Natural killer cell (primary cell): ENCODE data around the gene CD48. TPM values are rescaled to one million over a fixed set of nuclear protein-coding genes. Genes with fewer than 3 reads are reported as not detected.

Experiments
- ATAC-seq, 3 donors: fragments of 150-1000 bp in 2 of 3; fragments of 200-7000 bp in 1 of 3; cut with Tn5 transposase; 1 replicate in 1 of 3; 2 replicates in 2 of 3; pipeline ENCODE4 v1.10.0; 2021; ENCODE audit warnings: mild to moderate bottlenecking in 2 of 3, moderate library complexity in 2 of 3
- DNase-seq, 2 donors: peaks; one replicate each; pipeline versions ENCODE4 v3.0.0 to v3.0.0-alpha.2; 2013 to 2021; ENCODE audit warnings: mixed read lengths in 1 of 2
- H3K27ac ChIP-seq: one replicate; pipeline ENCODE4 v1.5.1; 2013; ENCODE audit warnings: mild to moderate bottlenecking, low read length
- H3K27me3 ChIP-seq: one replicate; pipeline ENCODE4 v1.6.1; 2013; ENCODE audit warnings: low read length; ENCODE audit not compliant: control insufficient read depth, insufficient read depth
- H3K36me3 ChIP-seq: one replicate; pipeline ENCODE4 v1.6.1; 2013; ENCODE audit warnings: low read length; ENCODE audit not compliant: control insufficient read depth, insufficient read depth
- H3K4me1 ChIP-seq: one replicate; pipeline ENCODE4 v1.6.1; 2013; ENCODE audit warnings: low read length; ENCODE audit not compliant: control insufficient read depth, insufficient read depth
- H3K4me3 ChIP-seq: one replicate; pipeline ENCODE4 v1.5.1; 2013; ENCODE audit warnings: low read length
- H3K9me3 ChIP-seq: one replicate; pipeline ENCODE4 v1.6.1; 2013; ENCODE audit warnings: low read length; ENCODE audit not compliant: control insufficient read depth, insufficient read depth
- H3K27ac Mint-ChIP-seq, 2 donors: one replicate each; pipeline ENCODE4 v1.8.0; 2022; ENCODE audit warnings: mild to moderate bottlenecking in 2 of 2, mixed read lengths in 2 of 2, moderate library complexity in 1 of 2
- H3K27me3 Mint-ChIP-seq, 2 donors: one replicate each; pipeline ENCODE4 v1.8.0; 2022; ENCODE audit warnings: low read depth in 2 of 2, mixed read lengths in 2 of 2
- H3K36me3 Mint-ChIP-seq: one replicate; pipeline ENCODE4 v1.8.0; 2022; ENCODE audit warnings: mixed read lengths
- H3K4me1 Mint-ChIP-seq, 2 donors: one replicate each; pipeline ENCODE4 v1.8.0; 2022; ENCODE audit warnings: mixed read lengths in 2 of 2
- H3K4me3 Mint-ChIP-seq: one replicate; pipeline ENCODE4 v1.8.0; 2022; ENCODE audit warnings: mild to moderate bottlenecking, moderate library complexity, mixed read lengths
- H3K9me3 Mint-ChIP-seq, 2 donors: one replicate each; pipeline ENCODE4 v1.8.0; 2022; ENCODE audit warnings: mixed read lengths in 2 of 2
- WGBS: methylation state at CpG from one replicate; pipeline ENCODE4 v1.1.7; 2013; ENCODE audit warnings: missing lambda C conversion rate; ENCODE audit not compliant: insufficient coverage; 5-methylcytosine and 5-hydroxymethylcytosine counted together
- intact Hi-C: fragments of 100-400 bp; cut with micrococcal nuclease; formaldehyde crosslinking; loops from one replicate; pipeline ENCODE4 v1.14.2; 2022
- total RNA-seq, 4 donors: library from RNA; stranded (reverse); fragments of 120-200 nt in 1 of 4; gene quantifications; one replicate each; pipeline versions ENCODE4 v1.2.3 to v1.2.4, GENCODE V29; 2013 to 2022
- TF ChIP-seq, protein P1 (sequence below): fragments of 200-600 bp; IDR thresholded peaks from one replicate; pipeline ENCODE4 v1.8.0; 2022; ENCODE audit warnings: antibody characterized with exemption

The CD48 gene
- total RNA-seq, 3 donors from 2014 or later (not counting 1 experiment from before 2014, with no cell fraction given): 213 to 249 (median 223) TPM

DNA sequence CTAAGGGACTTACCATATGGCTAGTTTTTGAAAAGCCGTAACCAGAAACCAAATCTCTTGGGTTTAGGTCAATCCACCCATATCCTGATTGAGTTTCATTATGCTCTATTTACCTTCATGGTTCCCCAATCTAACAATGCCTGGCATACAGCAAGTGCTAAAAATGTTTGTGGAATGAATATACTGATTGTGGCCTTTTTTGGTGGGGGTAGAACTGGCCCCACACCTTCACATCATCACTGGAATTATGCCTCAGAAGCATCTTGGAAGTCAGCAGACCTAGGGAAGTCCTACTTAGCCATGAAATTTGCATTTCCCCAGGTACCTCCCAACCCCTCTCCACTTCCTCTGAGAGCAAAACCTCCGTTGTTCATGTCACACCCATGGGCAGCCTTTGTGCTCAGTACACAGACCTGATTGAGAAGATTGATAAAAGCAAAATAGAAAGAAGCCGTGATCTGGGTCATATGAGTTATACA lies 47.0 kb downstream of the CD48 start:
- no peaks in the 10 kb centered on the region for H3K36me3 Mint-ChIP-seq
- no peaks in the 10 kb centered on the region for H3K27me3 Mint-ChIP-seq
- no peaks in the 10 kb centered on the region for H3K9me3 Mint-ChIP-seq
- peaks cover 30% of the 10 kb centered on the region for H3K4me1 ChIP-seq
- TF ChIP-seq, protein P1, sequence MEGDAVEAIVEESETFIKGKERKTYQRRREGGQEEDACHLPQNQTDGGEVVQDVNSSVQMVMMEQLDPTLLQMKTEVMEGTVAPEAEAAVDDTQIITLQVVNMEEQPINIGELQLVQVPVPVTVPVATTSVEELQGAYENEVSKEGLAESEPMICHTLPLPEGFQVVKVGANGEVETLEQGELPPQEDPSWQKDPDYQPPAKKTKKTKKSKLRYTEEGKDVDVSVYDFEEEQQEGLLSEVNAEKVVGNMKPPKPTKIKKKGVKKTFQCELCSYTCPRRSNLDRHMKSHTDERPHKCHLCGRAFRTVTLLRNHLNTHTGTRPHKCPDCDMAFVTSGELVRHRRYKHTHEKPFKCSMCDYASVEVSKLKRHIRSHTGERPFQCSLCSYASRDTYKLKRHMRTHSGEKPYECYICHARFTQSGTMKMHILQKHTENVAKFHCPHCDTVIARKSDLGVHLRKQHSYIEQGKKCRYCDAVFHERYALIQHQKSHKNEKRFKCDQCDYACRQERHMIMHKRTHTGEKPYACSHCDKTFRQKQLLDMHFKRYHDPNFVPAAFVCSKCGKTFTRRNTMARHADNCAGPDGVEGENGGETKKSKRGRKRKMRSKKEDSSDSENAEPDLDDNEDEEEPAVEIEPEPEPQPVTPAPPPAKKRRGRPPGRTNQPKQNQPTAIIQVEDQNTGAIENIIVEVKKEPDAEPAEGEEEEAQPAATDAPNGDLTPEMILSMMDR: no peak
- peaks cover 34 to 49% of the 10 kb centered on the region in 2 donors for H3K4me1 Mint-ChIP-seq
- intact Hi-C loops: no loop called here
- peak overlapping the region; percentile 51 for H3K4me3 Mint-ChIP-seq
- H3K4me3 ChIP-seq: no peak overlapping the region
- 67% methylated on average over 1 of the region's 3 CpGs for WGBS
- H3K36me3 ChIP-seq: no peaks in the 10 kb centered on the region
- peak in 1 of 2 donors; percentile 72 for DNase-seq
- peak; percentile 57 to 75 (median 69) for ATAC-seq
- peak overlapping the region; percentile 41 for H3K27ac ChIP-seq
- H3K9me3 ChIP-seq: no peaks in the 10 kb centered on the region
- H3K27me3 ChIP-seq: no peaks in the 10 kb centered on the region
- peak overlapping the region; percentile 17 to 46 for H3K27ac Mint-ChIP-seq

DNA sequence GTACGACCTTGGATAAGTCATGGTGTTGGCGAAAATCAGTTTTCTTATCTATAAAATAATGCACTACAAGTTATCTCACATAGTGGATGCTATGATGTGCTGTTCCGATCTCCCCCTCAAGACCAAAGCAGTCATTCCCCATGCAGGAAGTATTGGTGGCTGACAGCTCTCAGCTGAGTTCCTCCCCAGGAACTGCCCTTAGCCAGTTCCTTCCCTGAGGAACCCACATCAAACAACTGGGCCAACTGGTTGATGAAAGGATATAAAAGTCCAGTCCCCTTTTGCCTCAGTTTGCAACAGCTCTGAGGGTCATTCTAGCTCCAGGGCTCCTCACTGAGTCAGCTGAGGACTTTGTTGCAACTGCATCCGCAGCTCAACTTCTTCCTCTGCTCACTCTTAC lies 48.7 kb downstream of the CD48 start:
- intact Hi-C loops: no loop called here
- DNase-seq: peak in 1 of 2 donors; percentile 53
- no peak overlapping the region for H3K27ac Mint-ChIP-seq
- H3K9me3 Mint-ChIP-seq: no peaks in the 10 kb centered on the region
- peaks cover 34 to 49% of the 10 kb centered on the region in 2 donors for H3K4me1 Mint-ChIP-seq
- no peak overlapping the region for H3K4me3 Mint-ChIP-seq
- Histone ChIP-seq H3K27me3 (no peaks in the 10 kb centered on the region), H3K36me3 (no peaks in the 10 kb centered on the region), H3K9me3 (no peaks in the 10 kb centered on the region), H3K4me1 (peaks cover 30% of the 10 kb centered on the region), H3K27ac (no peak overlapping the region), H3K4me3 (no peak overlapping the region)
- H3K36me3 Mint-ChIP-seq: no peaks in the 10 kb centered on the region
- 55% methylated on average over 3 of the region's 4 CpGs for WGBS
- peaks cover 0 to 3% of the 10 kb centered on the region in 2 donors for H3K27me3 Mint-ChIP-seq
- TF ChIP-seq, protein P1: no peak
- peak in 1 of 3 donors; percentile 29 for ATAC-seq

DNA sequence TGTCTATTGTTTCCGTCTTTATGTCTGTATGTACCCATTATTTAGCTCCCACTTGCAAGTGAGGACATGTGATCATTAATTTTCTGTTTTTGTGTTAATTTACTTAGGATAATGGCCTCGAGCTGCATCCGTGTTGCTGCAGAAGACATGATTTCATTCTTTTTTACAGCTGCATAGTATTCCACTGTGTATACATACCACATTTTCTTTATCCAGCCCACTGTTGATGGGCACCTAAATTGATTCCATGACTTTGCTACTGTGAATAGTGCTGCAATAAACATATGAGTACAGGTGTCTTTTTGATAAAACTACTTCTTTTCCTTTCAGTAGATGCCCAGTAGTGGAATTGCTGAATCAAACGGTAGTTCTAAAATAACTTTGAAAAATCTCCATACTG lies 52.1 kb downstream of the CD48 start:
- Mint-ChIP-seq H3K9me3 (no peaks in the 10 kb centered on the region), H3K27me3 (peaks cover under 1 to 3% of the 10 kb centered on the region in 2 donors), H3K4me3 (no peak overlapping the region), H3K27ac (no peak overlapping the region), H3K36me3 (no peaks in the 10 kb centered on the region), H3K4me1 (peaks cover 15 to 25% of the 10 kb centered on the region in 2 donors)
- Histone ChIP-seq H3K27me3 (no peaks in the 10 kb centered on the region), H3K4me1 (peaks cover 13% of the 10 kb centered on the region), H3K9me3 (no peaks in the 10 kb centered on the region), H3K36me3 (no peaks in the 10 kb centered on the region), H3K27ac (no peak overlapping the region), H3K4me3 (no peak overlapping the region)
- no peak for DNase-seq
- WGBS: 86% methylated on average over 4 of the region's 4 CpGs
- intact Hi-C loops: no loop called here
- ATAC-seq: no peak
- TF ChIP-seq, protein P1: no peak

DNA sequence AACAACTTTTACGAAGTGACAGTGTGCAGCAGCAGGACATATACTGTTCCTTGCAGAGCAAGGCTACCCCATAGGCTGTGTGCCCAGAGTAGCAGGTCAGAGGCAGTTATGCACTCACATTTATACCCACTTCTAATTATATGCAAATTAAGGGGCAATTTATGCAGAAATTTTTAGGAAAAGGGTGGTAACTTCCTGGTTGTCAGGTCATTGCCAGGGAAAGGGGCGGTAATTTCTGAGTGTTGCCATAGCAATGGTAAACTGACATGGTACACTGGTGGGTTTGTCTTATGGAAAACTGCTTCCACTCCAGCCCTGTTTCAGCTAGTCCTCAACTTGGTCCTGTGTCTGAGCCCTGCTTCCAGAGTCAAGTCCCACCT lies 52.8 kb downstream of the CD48 start:
- Mint-ChIP-seq H3K27me3 (peaks cover 5 to 6% of the 10 kb centered on the region in 2 donors), H3K36me3 (no peaks in the 10 kb centered on the region), H3K27ac (no peak overlapping the region), H3K4me3 (no peak overlapping the region), H3K9me3 (no peaks in the 10 kb centered on the region), H3K4me1 (peaks cover 7 to 18% of the 10 kb centered on the region in 2 donors)
- Histone ChIP-seq H3K27ac (no peak overlapping the region), H3K4me1 (peaks cover 15% of the 10 kb centered on the region), H3K27me3 (no peaks in the 10 kb centered on the region), H3K9me3 (no peaks in the 10 kb centered on the region), H3K4me3 (no peak overlapping the region), H3K36me3 (no peaks in the 10 kb centered on the region)
- ATAC-seq (no peak), DNase-seq (no peak)
- TF ChIP-seq, protein P1: no peak
- whole genome bisulfite sequencing: 100% methylated on average over 2 of the region's 2 CpGs
- intact Hi-C loops: no loop called here
